ENCODE data around the gene MFSD6. TPM values are rescaled to one million over a fixed set of nuclear protein-coding genes. Genes with fewer than 3 reads are reported as not detected.

The MFSD6 gene
- polyA plus RNA-seq, 1 of the 3 experiments (the other 2 are of a cell fraction), result 15.1 TPM

GRCh38 chr2:190532581-190532980 lies 124.4 kb downstream of the MFSD6 start:
- H3K27me3 ChIP-seq (ENCODE audit: insufficient read depth), result no peaks in the 10 kb centered on the region
- no peak overlapping the region for H2AFZ ChIP-seq (ENCODE audit: low read depth)
- CTCF ChIA-PET, result interaction anchor here (1.1 kb wide), 1 partner anchor 443 kb away, joined by 4 read pairs; no protein-coding TSS in a partner anchor
- H3F3A ChIP-seq (replicated peaks; ENCODE audit: insufficient read depth), result peaks cover 5% of the 10 kb centered on the region
- H3K36me3 ChIP-seq (replicated peaks in 1 of 2; ENCODE audit: control insufficient read depth in 1 of 2, insufficient read depth in 2 of 2, low read length in 1 of 2), result no peaks in the 10 kb centered on the region
- H3K79me2 ChIP-seq (ENCODE audit: insufficient read depth), result no peaks in the 10 kb centered on the region
- H3K9ac ChIP-seq, result no peak overlapping the region
- TF ChIP-seq JUND (IDR thresholded peaks at IDR 0.05) (no peak), CTCF (IDR thresholded peaks at IDR 0.05) (no peak), YY1 (IDR thresholded peaks at IDR 0.05; ENCODE audit: low read depth) (no peak), RCOR1 (IDR thresholded peaks at IDR 0.05; ENCODE audit: low read length) (no peak), CHD2 (IDR thresholded peaks at IDR 0.05; ENCODE audit: low read length, partially characterized antibody) (no peak), GATA2 (CRISPR knock-in tag; IDR thresholded peaks at IDR 0.05) (no peak), ELF1 (IDR thresholded peaks at IDR 0.05) (no peak), SMC3 (IDR thresholded peaks at IDR 0.05; ENCODE audit: low read depth, low read length) (no peak), NFIC (IDR thresholded peaks at IDR 0.05; ENCODE audit: borderline replicate concordance) (no peak), EZH2phosphoT487 (IDR thresholded peaks at IDR 0.05; ENCODE audit: borderline replicate concordance, low read depth) (no peak), SIN3A (IDR thresholded peaks at IDR 0.05; ENCODE audit: borderline replicate concordance, low read depth, low read length) (no peak), ZBTB33 (IDR thresholded peaks at IDR 0.05; ENCODE audit: borderline replicate concordance, low read depth) (no peak), POLR2AphosphoS5 (IDR thresholded peaks at IDR 0.05; ENCODE audit: low read depth, low read length) (no peak), FOXJ3 (CRISPR knock-in tag; IDR thresholded peaks at IDR 0.05) (no peak), RXRA (IDR thresholded peaks at IDR 0.05; ENCODE audit: borderline replicate concordance, low read depth) (no peak), USF2 (IDR thresholded peaks at IDR 0.05; ENCODE audit: borderline replicate concordance, low read depth, low read length) (no peak), TCF12 (IDR thresholded peaks at IDR 0.05) (no peak), EP300 (IDR thresholded peaks at IDR 0.05; ENCODE audit: borderline replicate concordance in 1 of 2, low read depth in 1 of 2, low read length in 1 of 2) (no peak)
- H3K4me2 ChIP-seq, result no peak overlapping the region
- H3K27ac ChIP-seq (ENCODE audit: low read depth in 2 of 2, low read length in 1 of 2), result no peak overlapping the region
- H3K4me3 ChIP-seq (ENCODE audit: low read depth in 2 of 2, low read length in 1 of 2), result no peak overlapping the region
- POLR2A ChIA-PET, result no interaction called here
- no peaks in the 10 kb centered on the region for H4K20me1 ChIP-seq (ENCODE audit: insufficient read depth)
- DNase-seq, result no peak
- H3K9me3 ChIP-seq, result no peaks in the 10 kb centered on the region
- H3K4me1 ChIP-seq (ENCODE audit: control insufficient read depth in 1 of 2, insufficient read depth in 2 of 2, low read depth in 1 of 2, low read length in 1 of 2), result peaks cover 4 to 7% of the 10 kb centered on the region in 2 experiments; a peak in 3 of 4 replicates
- WGBS (ENCODE audit: low lambda C conversion rate), result 98% methylated on average over 4 of the region's 4 CpGs
- no peaks in the 10 kb centered on the region for H3K9me2 ChIP-seq
